Activated CD4-positive, alpha-beta memory T cell treated with anti-CD3 and anti-CD28 coated beads for 36 hours (primary cell): ENCODE results near the gene DNAH12. TPM values are rescaled to one million over a fixed set of nuclear protein-coding genes. Genes with fewer than 3 reads are reported as not detected.

Source experiments
- CTCF ChIA-PET: fragments of 350-600 bp; sonication (Branson Sonifier 250); formaldehyde crosslinking; loops from one replicate; lab custom pipeline; 2021; ENCODE audit warnings: antibody characterized with exemption, inconsistent platforms; lab: Charles Lee
- POLR2A ChIA-PET: fragments of 350-600 bp; sonication (Branson Sonifier 250); formaldehyde crosslinking; loops from one replicate; lab custom pipeline; 2021; ENCODE audit warnings: antibody characterized with exemption; lab: Charles Lee
- DNase-seq: peaks from one replicate; pipeline ENCODE4 v3.0.0-alpha.2; 2020
- H3K27ac Mint-ChIP-seq: one replicate; pipeline ENCODE4 v1.8.0; 2021; ENCODE audit warnings: mixed read lengths
- H3K27me3 Mint-ChIP-seq: one replicate; pipeline ENCODE4 v1.8.0; 2021; ENCODE audit warnings: mixed read lengths
- H3K36me3 Mint-ChIP-seq: one replicate; pipeline ENCODE4 v1.8.0; 2021; ENCODE audit warnings: mixed read lengths
- H3K4me1 Mint-ChIP-seq: one replicate; pipeline ENCODE4 v1.8.0; 2021; ENCODE audit warnings: low read depth, mixed read lengths
- H3K4me3 Mint-ChIP-seq: one replicate; pipeline ENCODE4 v1.8.0; 2021; ENCODE audit warnings: mild to moderate bottlenecking, mixed read lengths
- H3K9me3 Mint-ChIP-seq: one replicate; pipeline ENCODE4 v1.8.0; 2021; ENCODE audit warnings: mixed read lengths
- intact Hi-C: fragments of 100-400 bp; cut with micrococcal nuclease; formaldehyde crosslinking; loops from one replicate; pipeline ENCODE4 v1.15.1; 2023
- total RNA-seq, 2 experiments: library from RNA; stranded (reverse); gene quantifications; one replicate each; pipeline ENCODE4 v1.2.3, GENCODE V29; 2021

The DNAH12 gene
- total RNA-seq, 2 experiments from 2014 or later, result 0.14 TPM; not detected in 1

DNA sequence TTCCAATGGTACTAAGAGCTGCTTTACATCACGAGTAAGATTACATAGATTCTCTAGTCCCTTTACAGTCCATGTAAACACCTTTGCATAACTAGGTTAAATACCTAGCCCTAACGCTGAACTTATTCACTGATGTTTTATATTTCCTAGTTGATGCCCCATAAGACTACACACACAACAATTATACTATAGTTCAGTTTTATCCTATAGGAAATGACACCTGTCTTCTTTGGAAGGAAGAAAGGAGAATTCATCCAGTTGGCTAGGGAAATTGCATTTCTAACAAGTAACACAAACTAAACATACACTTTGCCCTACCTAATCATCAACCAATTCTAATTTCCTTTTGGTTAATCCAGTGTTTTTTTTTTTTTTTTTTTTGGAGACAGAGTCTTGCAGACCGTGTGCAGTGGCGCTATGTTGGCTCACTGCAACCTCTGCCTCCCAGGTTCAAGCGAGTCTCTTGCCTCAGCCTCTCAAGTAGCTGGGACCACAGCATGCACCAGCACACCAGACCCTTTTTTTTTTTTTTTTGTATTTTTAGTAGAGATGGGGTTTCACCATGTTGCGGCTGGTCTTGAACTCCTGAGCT is 25.8 kb upstream of the DNAH12 start:
- no peak overlapping the region for H3K27ac Mint-ChIP-seq
- peaks cover 8% of the 10 kb centered on the region for H3K4me1 Mint-ChIP-seq
- no peaks in the 10 kb centered on the region for H3K27me3 Mint-ChIP-seq
- H3K9me3 Mint-ChIP-seq, result no peaks in the 10 kb centered on the region
- no peak for DNase-seq
- intact Hi-C loops, result no loop called here
- H3K36me3 Mint-ChIP-seq, result peaks cover 26% of the 10 kb centered on the region
- no peak overlapping the region for H3K4me3 Mint-ChIP-seq
- ChIA-PET POLR2A (interaction anchor here (0.7 kb wide), 1 partner anchor 12 kb away, joined by 4 read pairs; no protein-coding TSS in a partner anchor), CTCF (no interaction called here)

DNA sequence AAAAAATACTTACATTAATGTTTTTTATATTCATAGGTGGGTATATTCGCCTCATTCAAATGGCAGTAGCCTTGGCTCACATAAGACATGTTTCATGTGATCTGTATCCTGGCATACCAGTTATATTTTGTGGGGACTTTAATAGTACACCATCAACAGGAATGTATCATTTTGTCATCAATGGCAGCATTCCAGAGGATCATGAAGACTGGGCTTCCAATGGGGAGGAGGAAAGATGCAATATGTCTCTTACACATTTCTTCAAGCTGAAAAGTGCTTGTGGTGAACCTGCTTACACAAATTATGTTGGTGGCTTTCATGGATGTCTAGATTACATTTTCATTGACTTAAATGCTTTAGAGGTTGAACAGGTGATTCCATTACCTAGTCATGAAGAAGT is 15.4 kb upstream of the DNAH12 start:
- Mint-ChIP-seq H3K36me3 (peaks cover 40% of the 10 kb centered on the region), H3K4me3 (peak overlapping the region; percentile 35), H3K27ac (peak overlapping the region; percentile 38), H3K4me1 (peaks cover 49% of the 10 kb centered on the region), H3K9me3 (no peaks in the 10 kb centered on the region), H3K27me3 (no peaks in the 10 kb centered on the region)
- intact Hi-C loops, result loop anchor here (5.0 kb wide), 1 partner anchor 392 kb away; the partner anchor contains the start of gene IL17RD
- ChIA-PET CTCF (interaction anchor here (0.8 kb wide), 1 partner anchor 37 kb away, joined by 3 read pairs; no protein-coding TSS in a partner anchor), POLR2A (interaction anchor here (0.9 kb wide), 1 partner anchor 38 kb away, joined by 3 read pairs; the partner anchor contains the start of gene ARF4)
- DNase-seq, result no peak

DNA sequence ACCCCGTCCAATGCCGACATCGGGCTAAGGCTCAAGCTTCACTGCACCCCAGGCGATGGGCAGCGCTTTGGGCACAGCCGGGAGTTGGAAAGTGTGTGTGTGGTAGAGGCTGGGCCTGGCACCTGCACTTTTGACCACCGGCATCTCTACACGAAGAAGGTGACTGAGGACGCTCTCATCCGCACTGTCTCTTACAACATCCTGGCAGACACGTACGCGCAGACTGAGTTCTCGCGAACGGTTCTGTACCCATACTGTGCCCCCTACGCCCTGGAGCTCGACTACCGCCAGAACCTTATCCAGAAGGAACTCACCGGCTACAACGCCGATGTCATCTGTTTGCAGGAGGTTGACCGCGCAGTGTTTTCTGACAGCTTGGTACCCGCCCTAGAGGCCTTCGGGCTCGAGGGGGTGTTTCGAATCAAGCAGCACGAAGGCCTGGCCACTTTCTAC is 13.0 kb upstream of the DNAH12 start:
- peak; percentile 65 for DNase-seq
- H3K4me1 Mint-ChIP-seq, result peaks cover 42% of the 10 kb centered on the region
- H3K9me3 Mint-ChIP-seq, result no peaks in the 10 kb centered on the region
- intact Hi-C loops, result loop anchor here (2.0 to 5.0 kb wide), 4 partner anchors 136 to 390 kb away; partner anchors contain the start of genes APPL1, DENND6A and IL17RD
- H3K36me3 Mint-ChIP-seq, result peaks cover 32% of the 10 kb centered on the region
- H3K27ac Mint-ChIP-seq, result peak overlapping the region; percentile 96
- POLR2A ChIA-PET, result interaction anchor here (1.0 to 3.5 kb wide), 4 partner anchors 15 to 136 kb away, joined by 3 to 44 read pairs (median 10); partner anchors contain the start of genes ARF4 and DENND6A
- CTCF ChIA-PET, result interaction anchor here (1.0 to 3.0 kb wide), 6 partner anchors 9 to 199 kb away, joined by 3 to 24 read pairs (median 6); partner anchors contain the start of genes ARF4 and SLMAP
- peak overlapping the region; percentile 97 for H3K4me3 Mint-ChIP-seq
- no peaks in the 10 kb centered on the region for H3K27me3 Mint-ChIP-seq

DNA sequence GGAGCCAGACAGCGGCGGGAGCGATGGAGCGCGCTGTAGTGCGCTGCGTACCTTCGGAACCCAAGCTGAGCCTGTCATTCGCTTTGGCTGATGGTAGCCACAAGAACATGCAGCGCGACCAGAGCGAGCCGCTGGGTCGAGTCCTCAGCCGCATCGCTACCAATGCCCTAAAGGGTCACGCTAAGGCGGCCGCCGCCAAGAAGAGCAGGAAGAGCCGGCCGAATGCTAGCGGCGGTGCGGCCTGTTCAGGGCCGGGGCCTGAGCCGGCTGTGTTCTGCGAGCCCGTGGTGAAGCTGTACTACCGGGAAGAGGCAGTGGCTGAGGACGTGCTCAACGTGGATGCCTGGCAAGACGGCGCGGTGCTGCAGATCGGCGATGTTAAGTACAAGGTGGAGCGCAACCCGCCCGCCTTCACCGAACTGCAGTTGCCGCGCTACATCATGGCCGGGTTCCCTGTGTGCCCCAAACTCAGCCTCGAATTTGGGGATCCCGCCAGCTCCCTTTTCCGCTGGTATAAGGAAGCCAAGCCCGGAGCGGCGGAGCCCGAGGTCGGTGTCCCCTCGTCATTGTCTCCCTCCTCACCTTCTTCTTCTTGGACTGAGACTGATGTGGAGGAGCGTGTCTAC is 12.4 kb upstream of the DNAH12 start:
- Mint-ChIP-seq H3K9me3 (no peaks in the 10 kb centered on the region), H3K4me3 (peak overlapping the region; percentile 97), H3K27ac (peak overlapping the region; percentile 96), H3K4me1 (peaks cover 38% of the 10 kb centered on the region), H3K27me3 (no peaks in the 10 kb centered on the region), H3K36me3 (peaks cover 32% of the 10 kb centered on the region)
- ChIA-PET CTCF (interaction anchor here (0.6 to 3.0 kb wide), 9 partner anchors 10 to 386 kb away, joined by 3 to 24 read pairs (median 4); partner anchors contain the start of genes ARF4 and SLMAP), POLR2A (interaction anchor here (0.7 to 3.5 kb wide), 5 partner anchors 16 to 200 kb away, joined by 3 to 44 read pairs (median 4); partner anchors contain the start of genes ARF4, DENND6A and SLMAP)
- intact Hi-C loops, result loop anchor here (1.0 to 5.0 kb wide), 6 partner anchors 41 to 389 kb away; partner anchors contain the start of genes APPL1, ARF4, DENND6A and IL17RD
- DNase-seq, result peak; percentile 45

DNA sequence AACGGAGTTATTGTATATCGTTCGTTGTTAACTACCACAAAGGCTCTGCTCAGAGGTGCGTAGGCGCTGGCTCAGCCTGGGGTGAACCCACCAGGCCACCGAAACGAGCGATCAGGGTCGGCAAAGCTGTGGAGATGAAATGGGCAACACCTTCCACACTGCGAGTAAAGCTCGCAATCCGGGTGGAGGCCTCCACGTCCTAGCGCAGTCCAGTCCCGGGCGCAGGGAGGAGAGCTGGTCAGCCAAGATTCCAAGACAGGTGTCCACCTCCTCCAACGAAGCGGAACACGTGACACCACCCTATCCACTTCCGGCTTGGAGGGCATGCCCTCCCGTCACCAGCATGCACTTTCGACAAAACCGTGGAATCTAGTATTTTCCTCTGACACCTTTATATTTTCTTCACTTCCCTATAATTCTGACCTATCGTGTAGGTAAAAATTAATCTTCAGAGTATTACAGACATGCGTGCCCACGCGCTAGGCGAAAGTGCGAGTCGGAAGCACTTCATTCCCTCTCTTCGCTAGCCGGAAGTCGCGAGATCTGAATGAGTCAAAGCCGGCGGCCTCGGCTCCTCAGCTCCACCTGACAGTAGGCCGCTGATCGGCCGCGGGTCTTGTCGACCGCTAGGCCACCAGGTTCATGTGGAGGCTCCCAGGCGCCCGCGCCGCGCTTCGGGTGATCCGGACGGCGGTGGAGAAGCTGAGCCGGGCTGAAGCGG is 11.8 kb upstream of the DNAH12 start, which contains the start of gene PDE12:
Gene PDE12 (plus strand): TSS at position 537 of the 721 bp plus-strand sequence. CDS start 106 bp downstream, at position 643.
- intact Hi-C loops, result loop anchor here (1.0 to 5.0 kb wide), 6 partner anchors 41 to 389 kb away; partner anchors contain the start of genes APPL1, ARF4, DENND6A and IL17RD

DNA sequence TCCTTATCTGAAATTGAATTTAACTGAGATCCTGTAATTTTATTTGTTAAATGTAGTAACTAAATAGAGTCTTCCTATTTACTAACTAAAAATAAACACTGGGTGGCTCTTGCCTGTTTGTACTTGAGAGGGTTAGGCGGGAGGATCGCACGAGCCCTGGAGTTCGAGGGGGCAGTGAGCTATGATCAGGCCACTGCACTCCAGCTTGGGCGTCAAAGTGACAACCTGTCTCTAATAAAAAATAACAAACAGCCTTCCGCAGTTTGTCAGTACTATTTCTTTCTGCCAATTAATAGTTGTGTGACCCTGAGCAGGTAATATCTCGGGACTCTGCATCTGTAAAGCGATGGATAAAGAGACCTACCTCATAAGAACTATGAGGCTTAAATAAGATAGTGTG is 11.2 kb upstream of the DNAH12 start:
- no peaks in the 10 kb centered on the region for H3K9me3 Mint-ChIP-seq
- intact Hi-C loops, result loop anchor here (5.0 kb wide), 1 partner anchor 388 kb away; the partner anchor contains the start of gene IL17RD
- peak overlapping the region; percentile 97 for H3K4me3 Mint-ChIP-seq
- peaks cover 28% of the 10 kb centered on the region for H3K4me1 Mint-ChIP-seq
- DNase-seq, result no peak
- CTCF ChIA-PET, result interaction anchor here (0.8 to 3.0 kb wide), 3 partner anchors 158 to 386 kb away, joined by 3 to 24 read pairs (median 8); partner anchors contain the start of gene SLMAP
- peak overlapping the region; percentile 96 for H3K27ac Mint-ChIP-seq
- POLR2A ChIA-PET, result interaction anchor here (0.5 to 3.5 kb wide), 3 partner anchors 42 to 262 kb away, joined by 3 to 44 read pairs (median 17); partner anchors contain the start of genes ARF4 and DENND6A
- peaks cover 27% of the 10 kb centered on the region for H3K36me3 Mint-ChIP-seq
- H3K27me3 Mint-ChIP-seq, result no peaks in the 10 kb centered on the region

More for the DNA sequence above, 11.8 kb upstream of the DNAH12 start, which contains the start of gene PDE12:
- ChIA-PET CTCF (interaction anchor here (0.6 to 3.0 kb wide), 10 partner anchors 10 to 387 kb away, joined by 3 to 24 read pairs (median 4); partner anchors contain the start of genes ARF4 and SLMAP), POLR2A (interaction anchor here (0.5 to 3.5 kb wide), 5 partner anchors 16 to 262 kb away, joined by 3 to 44 read pairs (median 3); partner anchors contain the start of genes ARF4, DENND6A and SLMAP)
- Mint-ChIP-seq H3K9me3 (no peaks in the 10 kb centered on the region), H3K27me3 (no peaks in the 10 kb centered on the region), H3K4me1 (peaks cover 34% of the 10 kb centered on the region), H3K4me3 (peak within 1 kb of the TSS; percentile 97), H3K36me3 (peaks cover 32% of the 10 kb centered on the region), H3K27ac (peak within 1 kb of the TSS; percentile 96)
- peak; percentile 89 for DNase-seq

DNA sequence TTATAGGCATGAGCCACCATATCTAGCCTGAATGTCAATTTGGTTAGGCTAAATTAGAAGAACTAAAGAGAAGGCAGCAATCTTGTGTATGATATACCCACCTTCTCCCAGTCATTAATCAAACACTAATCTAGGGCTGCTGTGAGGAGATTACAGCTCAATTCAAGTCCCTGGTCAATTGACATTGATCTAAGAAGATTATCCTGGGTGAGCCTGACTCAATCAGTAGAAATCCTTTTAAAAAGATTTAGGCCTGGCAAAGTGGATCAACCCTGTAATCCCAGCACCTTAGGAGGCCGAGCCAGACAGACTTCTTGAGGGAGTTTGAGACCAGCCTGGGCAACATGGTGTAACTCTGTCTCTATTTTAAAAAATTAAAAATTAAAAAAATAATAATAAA is 2.5 kb upstream of the DNAH12 start:
- Mint-ChIP-seq H3K27ac (no peak overlapping the region), H3K4me1 (peaks cover 7% of the 10 kb centered on the region), H3K9me3 (no peaks in the 10 kb centered on the region), H3K27me3 (no peaks in the 10 kb centered on the region), H3K36me3 (no peaks in the 10 kb centered on the region), H3K4me3 (no peak overlapping the region)
- ChIA-PET CTCF (no interaction called here), POLR2A (no interaction called here)
- DNase-seq, result no peak
- intact Hi-C loops, result no loop called here

DNA sequence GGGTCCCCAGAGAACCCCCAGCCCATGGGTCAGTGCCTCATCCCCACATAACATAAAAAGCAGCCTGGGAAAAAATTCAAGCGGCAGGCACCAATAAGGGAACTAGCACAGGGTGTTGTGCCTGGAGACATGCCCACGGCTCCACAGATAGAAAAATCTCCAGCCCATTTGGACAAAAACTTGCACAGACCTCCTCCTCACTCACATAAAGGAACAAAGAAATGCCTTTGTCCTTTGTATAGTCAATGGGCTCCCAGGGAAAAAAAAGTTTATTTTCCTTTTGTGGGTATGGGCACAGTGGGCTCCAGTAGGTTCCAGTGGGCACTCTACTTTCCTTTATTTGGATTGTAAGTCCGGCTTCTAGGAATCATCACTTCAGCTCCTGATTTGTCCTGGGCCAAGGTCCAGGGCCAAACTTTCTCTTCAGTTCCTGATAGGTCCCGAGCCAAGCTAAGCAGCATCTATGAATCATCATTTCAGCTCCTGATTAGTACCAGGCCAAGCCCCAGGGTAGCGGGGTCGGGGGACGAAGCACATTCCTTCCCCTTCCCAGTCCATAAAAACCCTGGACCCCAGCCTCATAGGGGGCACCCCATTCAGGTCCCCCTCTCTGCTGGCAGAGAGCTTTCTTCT is 1.6 kb upstream of the DNAH12 start:
- ChIA-PET CTCF (no interaction called here), POLR2A (no interaction called here)
- H3K27ac Mint-ChIP-seq, result no peak overlapping the region
- peaks cover 7% of the 10 kb centered on the region for H3K4me1 Mint-ChIP-seq
- intact Hi-C loops, result no loop called here
- DNase-seq, result no peak
- H3K27me3 Mint-ChIP-seq, result no peaks in the 10 kb centered on the region
- no peak overlapping the region for H3K4me3 Mint-ChIP-seq
- no peaks in the 10 kb centered on the region for H3K9me3 Mint-ChIP-seq
- no peaks in the 10 kb centered on the region for H3K36me3 Mint-ChIP-seq

DNA sequence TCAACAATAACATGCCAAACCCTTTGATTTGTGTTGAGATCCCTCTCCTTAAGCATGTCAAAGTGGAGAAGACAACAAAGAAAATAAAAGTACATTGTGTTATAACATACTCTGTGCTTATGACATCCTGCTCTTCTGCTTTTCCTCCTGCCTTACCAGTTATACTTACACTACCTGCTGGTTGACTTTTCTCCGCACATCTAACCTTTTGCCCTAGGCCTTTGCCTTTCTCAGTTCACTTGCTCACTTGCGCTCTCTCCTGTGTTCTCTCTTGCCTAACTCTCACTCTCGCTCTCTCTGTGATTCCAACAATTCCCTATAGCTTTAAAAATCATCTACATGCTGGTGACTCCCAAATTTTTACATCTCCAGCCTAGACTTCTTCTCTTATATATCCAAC is 5.7 kb downstream of the DNAH12 start:
- H3K36me3 Mint-ChIP-seq, result no peaks in the 10 kb centered on the region
- no peak for DNase-seq
- H3K4me1 Mint-ChIP-seq, result no peaks in the 10 kb centered on the region
- H3K27ac Mint-ChIP-seq, result no peak overlapping the region
- no peaks in the 10 kb centered on the region for H3K27me3 Mint-ChIP-seq
- H3K4me3 Mint-ChIP-seq, result no peak overlapping the region
- intact Hi-C loops, result no loop called here
- POLR2A ChIA-PET, result no interaction called here
- peaks cover 3% of the 10 kb centered on the region for H3K9me3 Mint-ChIP-seq
- CTCF ChIA-PET, result interaction anchor here (1.2 kb wide), 1 partner anchor 141 kb away, joined by 3 read pairs; no protein-coding TSS in a partner anchor

DNA sequence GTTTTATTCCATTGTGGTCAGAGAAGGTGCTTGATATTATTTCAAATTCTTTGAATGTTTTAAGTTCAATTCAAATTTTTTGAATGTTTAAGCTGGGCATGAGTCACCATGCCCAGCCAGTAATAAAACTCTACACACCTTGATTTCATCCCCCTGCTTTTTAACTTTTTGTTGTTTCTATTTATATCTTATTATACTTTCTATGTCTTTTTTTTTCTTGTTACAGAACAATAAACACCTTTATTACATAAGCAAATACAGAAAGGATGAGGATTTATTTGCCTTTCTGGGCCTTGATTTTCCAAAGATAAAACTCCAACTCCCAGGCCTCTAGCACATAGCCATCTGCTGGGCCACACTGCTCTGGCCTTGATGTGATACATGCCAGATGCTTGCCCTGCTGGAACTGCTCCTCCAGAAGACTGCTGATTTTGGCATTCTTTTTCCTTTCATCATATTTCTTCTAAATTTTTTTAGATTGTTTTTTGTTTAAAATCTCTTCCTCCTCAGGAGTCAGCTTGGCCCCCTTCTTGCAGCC is 14.0 kb downstream of the DNAH12 start:
- DNase-seq, result no peak
- Mint-ChIP-seq H3K36me3 (no peaks in the 10 kb centered on the region), H3K9me3 (peaks cover 1% of the 10 kb centered on the region), H3K27ac (no peak overlapping the region), H3K27me3 (no peaks in the 10 kb centered on the region), H3K4me3 (no peak overlapping the region), H3K4me1 (no peaks in the 10 kb centered on the region)
- intact Hi-C loops, result no loop called here
- ChIA-PET POLR2A (no interaction called here), CTCF (no interaction called here)
